Measurements from ENCODE around the gene SHF. TPM values are rescaled to one million over a fixed set of nuclear protein-coding genes. Genes with fewer than 3 reads are reported as not detected.
"Not testable (repeated sequence)": the region's sequence is repeated elsewhere in the genome, so short reads cannot be mapped to it uniquely, and the experiment has no call there.

Gene SHF
- total and polyA plus RNA-seq, 2 of the 8 experiments (the other 6 are each of a cell fraction or from before 2014, with no cell fraction given): 13.1 to 26.7 TPM

DNA sequence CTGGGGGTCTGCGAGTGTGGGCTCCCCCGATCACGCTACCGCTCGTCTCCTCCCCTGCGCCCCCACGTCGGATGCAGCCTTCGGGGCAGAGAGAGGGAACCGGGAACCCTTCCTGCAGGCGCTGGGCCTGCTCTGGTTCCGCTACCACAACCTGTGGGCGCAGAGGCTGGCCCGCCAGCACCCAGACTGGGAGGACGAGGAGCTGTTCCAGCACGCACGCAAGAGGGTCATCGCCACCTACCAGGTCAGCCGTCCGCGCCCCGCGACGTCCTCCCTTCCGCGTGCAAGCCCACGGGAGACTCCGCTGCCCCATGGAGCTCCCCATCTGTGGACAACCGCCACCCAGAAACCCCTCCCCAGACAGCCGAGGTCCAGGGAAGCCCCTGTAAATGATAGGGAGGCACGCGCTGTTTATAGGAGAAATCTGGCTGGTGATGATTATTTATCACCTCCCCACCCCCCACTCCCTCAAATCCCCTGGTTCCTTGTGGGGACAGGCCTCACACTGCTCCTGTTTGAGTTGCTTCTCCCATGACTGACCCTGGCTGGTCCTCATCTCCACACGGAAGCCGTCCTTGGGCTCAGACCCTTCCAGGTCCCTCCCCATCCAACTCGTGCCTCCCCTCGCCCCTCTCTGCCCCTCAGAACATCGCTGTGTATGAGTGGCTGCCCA, 51.9 kb downstream of the SHF start:
- not testable (repeated sequence) for H2BK15ac ChIP-seq (ENCODE audit: low read length); H2BK120ac ChIP-seq (replicated peaks; ENCODE audit: low read depth, low read length); H2BK20ac ChIP-seq (ENCODE audit: low read length); H3K9ac ChIP-seq (replicated peaks in 1 of 4; ENCODE audit: extremely low read depth in 1 of 4, low read depth in 3 of 4, low read length in 3 of 4); H2AFZ ChIP-seq (ENCODE audit: low read length); H2AK5ac ChIP-seq (ENCODE audit: low read depth, low read length); H3K56ac ChIP-seq (replicated peaks; ENCODE audit: insufficient read length, low read depth, low read length); H3K18ac ChIP-seq (ENCODE audit: extremely low read depth, low read length); H4K20me1 ChIP-seq (replicated peaks in 1 of 2; ENCODE audit: control insufficient read depth in 1 of 2, insufficient read depth in 2 of 2, low read length in 2 of 2); H3K79me2 ChIP-seq (ENCODE audit: control insufficient read depth in 1 of 2, insufficient read depth in 2 of 2, low read length in 2 of 2); H3K79me1 ChIP-seq (ENCODE audit: low read depth, low read length); H4K5ac ChIP-seq (ENCODE audit: insufficient read length, low read depth, low read length); H3K36me3 ChIP-seq (ENCODE audit: control insufficient read depth in 2 of 4, insufficient read depth in 4 of 4, low read length in 3 of 4); DNase-seq (ENCODE audit: low read depth in 1 of 2, low spot score in 2 of 2); H4K8ac ChIP-seq (ENCODE audit: extremely low read depth, insufficient read depth, low read length); H2BK12ac ChIP-seq (ENCODE audit: low read depth, low read length); H3K14ac ChIP-seq (ENCODE audit: insufficient read length); H3K4me1 ChIP-seq (replicated peaks in 1 of 4; ENCODE audit: control insufficient read depth in 3 of 4, insufficient read depth in 4 of 4, low read length in 3 of 4); FAIRE-seq; H3K23ac ChIP-seq (ENCODE audit: insufficient read length); H3K27ac ChIP-seq (ENCODE audit: low read depth, low read length); H3K23me2 ChIP-seq (ENCODE audit: low read depth, low read length); H3K4ac ChIP-seq (replicated peaks; ENCODE audit: insufficient read length, low read depth, low read length); H4K91ac ChIP-seq (replicated peaks; ENCODE audit: insufficient read length, low read length); H3K9me3 ChIP-seq (ENCODE audit: insufficient read depth in 2 of 2, low read depth in 1 of 2, low read length in 1 of 2); H2BK5ac ChIP-seq (ENCODE audit: low read depth, low read length)
- WGBS, 2 experiments (ENCODE audit: extremely low coverage in 1 of 2, insufficient coverage in 1 of 2, insufficient read length in 1 of 2, insufficient replicate concordance in 2 of 2, low coverage in 1 of 2, low lambda C conversion rate in 2 of 2, missing lambda C conversion rate in 1 of 2): 37% methylated on average over 10 of the region's 37 CpGs; no CpG with 5 or more reads in 1 of the 2 experiments
- POLR2A ChIA-PET (ENCODE audit: partially characterized antibody): interaction anchor here (1.5 kb wide), 1 partner anchor 13 kb away, joined by 3 read pairs; no protein-coding TSS in a partner anchor
- CTCF ChIA-PET (ENCODE audit: partially characterized antibody): interaction anchor here (1.5 to 7.9 kb wide), 4 partner anchors 9 to 22 kb away, joined by 4 to 45 read pairs (median 32); partner anchors contain the start of genes DUOX2 and DUOXA2
- H3K27me3 ChIP-seq (replicated peaks in 1 of 4; ENCODE audit: control insufficient read depth in 3 of 4, extremely low read depth in 1 of 4, insufficient read depth in 3 of 4, low read length in 3 of 4): peaks cover 50 to 67% (median 59%) of the 10 kb centered on the region in 4 experiments
- peak overlapping the region in 1 of 4 experiments; percentile 57; a peak in 5 of 8 replicates for H3K4me3 ChIP-seq (ENCODE audit: extremely low read depth in 1 of 4, insufficient read depth in 2 of 4, low read depth in 3 of 4, low read length in 4 of 4)
- TF ChIP-seq EZH2 (IDR thresholded peaks at IDR 0.05; ENCODE audit: low read depth, low read length, severe bottlenecking) (peak; percentile 70), SUZ12 (IDR thresholded peaks at IDR 0.05; ENCODE audit: low read length) (peak; percentile 63; the same call in 1 of the 2 replicates)
- peak overlapping the region; percentile 38 to 53 for H3K4me2 ChIP-seq (ENCODE audit: insufficient read depth in 1 of 2, low read depth in 2 of 2, low read length in 2 of 2)
